VCaP (cell line): ENCODE data around the gene CPN2.

Experiments
- H3K27ac ChIP-seq: fragments of 450-650 bp; 2 replicates; pipeline ENCODE4 v1.5.1; 2017
- CTCF ChIP-seq: fragments of 450-650 bp; conservative IDR thresholded peaks from 2 replicates; pipeline ENCODE4 v1.5.1; 2017; ENCODE audit warnings: mild to moderate bottlenecking, moderate library complexity

Gene CPN2

GRCh38 chr3:194337965-194338753, 13.0 kb downstream of the CPN2 start:
- no peak overlapping the region for H3K27ac ChIP-seq
- no peak for TF ChIP-seq CTCF

- no peak overlapping the region for H3K27ac ChIP-seq
- TF ChIP-seq CTCF: no peak
Measured at GRCh38 chr3:194336601-194337355, 14.3 kb downstream of the CPN2 start.

GRCh38 chr3:194333981-194334320, 17.2 kb downstream of the CPN2 start:
- TF ChIP-seq CTCF: peak; percentile 54
- H3K27ac ChIP-seq: no peak overlapping the region; the same call in 1 of the 2 replicates

- TF ChIP-seq CTCF: peak; percentile 97
- H3K27ac ChIP-seq: peak overlapping the region; percentile 48; the same call in 1 of the 2 replicates
Measured at GRCh38 chr3:194333212-194333980, 17.7 kb downstream of the CPN2 start.

DNA sequence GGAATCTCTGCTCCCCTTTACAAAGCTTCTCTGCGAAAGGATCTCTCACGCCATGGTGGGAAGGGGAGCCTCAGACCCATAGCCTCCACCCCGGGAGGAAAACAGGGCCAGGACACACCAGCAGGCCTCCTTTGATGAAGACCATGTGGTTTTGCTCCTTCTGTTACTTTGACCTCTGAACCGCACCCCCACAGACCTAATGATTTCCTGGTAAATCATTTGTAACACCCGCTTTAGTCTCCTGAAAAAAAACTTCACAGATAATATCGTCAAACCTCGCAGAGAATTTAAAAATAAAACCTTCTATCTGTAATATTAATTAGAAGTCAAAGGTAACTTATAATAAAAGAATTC, 18.3 kb downstream of the CPN2 start:
- H3K27ac ChIP-seq: no peak overlapping the region
- TF ChIP-seq CTCF: no peak

- TF ChIP-seq CTCF: no peak
- H3K27ac ChIP-seq: peak overlapping the region; percentile 52
Measured at GRCh38 chr3:194330579-194330978, 20.5 kb downstream of the CPN2 start.

- H3K27ac ChIP-seq: peak overlapping the region; percentile 52
- no peak for TF ChIP-seq CTCF
Measured at GRCh38 chr3:194330160-194330559, 21.0 kb downstream of the CPN2 start.
